Measurements from ENCODE around the gene KRTAP4-3. TPM values are rescaled to one million over a fixed set of nuclear protein-coding genes. Genes with fewer than 3 reads are reported as not detected.
"Not testable (repeated sequence)": the region's sequence is repeated elsewhere in the genome, so short reads cannot be mapped to it uniquely, and the experiment has no call there.

KRTAP4-3 gene
- total RNA-seq, 2 donors from 2014 or later, result not detected

DNA sequence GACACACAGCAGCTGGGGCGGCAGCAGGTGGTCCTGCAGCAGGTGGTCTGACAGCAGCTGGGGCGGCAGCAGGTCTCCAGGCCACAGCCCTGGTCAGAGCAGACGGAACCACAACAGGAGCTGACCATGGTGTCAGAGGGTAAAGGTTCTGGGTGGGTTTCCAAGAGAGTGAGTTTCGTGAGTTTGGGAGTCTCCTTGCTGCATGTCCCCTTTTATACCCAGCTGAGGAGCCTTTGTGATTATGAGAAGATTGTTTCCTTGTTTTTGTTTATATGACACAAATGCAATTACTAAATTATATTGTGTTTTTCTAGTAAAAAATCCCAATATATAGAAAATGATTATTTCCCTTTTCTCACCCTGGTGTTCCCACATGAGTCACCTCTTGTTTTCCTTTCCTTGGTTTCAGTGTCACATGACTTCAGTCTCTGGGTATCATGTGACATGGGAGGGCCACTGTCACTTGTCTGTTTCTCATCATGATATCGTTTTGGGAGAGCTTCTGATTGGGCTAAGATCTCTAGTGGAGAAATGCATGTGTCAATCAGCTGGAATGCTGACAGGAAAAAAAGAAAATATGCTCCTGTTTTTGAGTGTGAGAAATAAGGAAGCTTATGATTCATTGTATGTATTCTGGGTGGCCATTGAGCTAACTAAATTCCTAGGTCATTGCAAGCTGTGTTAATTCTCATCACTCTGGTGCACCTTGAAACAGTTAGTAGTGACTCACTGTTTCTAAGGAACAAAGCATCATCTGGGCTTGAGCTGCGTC, 27.5 kb downstream of the KRTAP4-3 start, which contains the start of gene KRTAP4-6:
Gene KRTAP4-6 (minus strand): TSS at position 185 of the 772 bp plus-strand sequence. CDS start 57 bp downstream, at position 128.
- intact Hi-C loops (cut with DNase I), result no loop called here
- no peak for DNase-seq (ENCODE audit: low spot score)
- WGBS, result 89% methylated on average over 6 of the region's 6 CpGs
- H3K4me1 ChIP-seq (replicated peaks), result no peaks in the 10 kb centered on the region
- no peak within 1 kb of the TSS for H3K4me3 ChIP-seq
- no peaks in the 10 kb centered on the region for H3K9me3 ChIP-seq
- no peak for TF ChIP-seq POLR2A (IDR thresholded peaks at IDR 0.05)
- TF ChIP-seq, protein P1, sequence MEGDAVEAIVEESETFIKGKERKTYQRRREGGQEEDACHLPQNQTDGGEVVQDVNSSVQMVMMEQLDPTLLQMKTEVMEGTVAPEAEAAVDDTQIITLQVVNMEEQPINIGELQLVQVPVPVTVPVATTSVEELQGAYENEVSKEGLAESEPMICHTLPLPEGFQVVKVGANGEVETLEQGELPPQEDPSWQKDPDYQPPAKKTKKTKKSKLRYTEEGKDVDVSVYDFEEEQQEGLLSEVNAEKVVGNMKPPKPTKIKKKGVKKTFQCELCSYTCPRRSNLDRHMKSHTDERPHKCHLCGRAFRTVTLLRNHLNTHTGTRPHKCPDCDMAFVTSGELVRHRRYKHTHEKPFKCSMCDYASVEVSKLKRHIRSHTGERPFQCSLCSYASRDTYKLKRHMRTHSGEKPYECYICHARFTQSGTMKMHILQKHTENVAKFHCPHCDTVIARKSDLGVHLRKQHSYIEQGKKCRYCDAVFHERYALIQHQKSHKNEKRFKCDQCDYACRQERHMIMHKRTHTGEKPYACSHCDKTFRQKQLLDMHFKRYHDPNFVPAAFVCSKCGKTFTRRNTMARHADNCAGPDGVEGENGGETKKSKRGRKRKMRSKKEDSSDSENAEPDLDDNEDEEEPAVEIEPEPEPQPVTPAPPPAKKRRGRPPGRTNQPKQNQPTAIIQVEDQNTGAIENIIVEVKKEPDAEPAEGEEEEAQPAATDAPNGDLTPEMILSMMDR (IDR thresholded peaks at IDR 0.05), result no peak
- no peak for TF ChIP-seq POLR2AphosphoS5 (IDR thresholded peaks at IDR 0.05)
- no peaks in the 10 kb centered on the region for H3K27me3 ChIP-seq (replicated peaks; ENCODE audit: insufficient read depth)
- H3K27ac ChIP-seq, result no peak within 1 kb of the TSS
- H3K36me3 ChIP-seq, result no peaks in the 10 kb centered on the region

DNA sequence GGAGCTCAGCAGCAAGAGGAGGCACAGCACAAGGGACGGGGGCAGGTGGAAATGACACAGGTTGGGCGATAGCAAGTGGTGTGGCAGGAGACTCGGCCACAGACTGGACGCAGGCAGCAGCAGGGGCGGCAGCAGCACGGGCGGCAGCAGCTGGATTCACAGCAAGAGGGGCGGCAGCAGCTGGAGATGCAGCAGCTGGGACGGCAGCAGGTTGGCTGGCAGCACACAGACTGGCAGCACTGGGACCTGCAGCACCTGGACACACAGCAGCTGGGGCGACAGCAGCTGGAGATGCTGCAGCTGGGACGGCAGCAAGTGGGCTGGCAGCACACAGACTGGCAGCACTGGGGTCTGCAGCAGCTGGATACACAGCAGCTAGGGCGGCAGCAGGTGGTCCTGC, 28.2 kb downstream of the KRTAP4-3 start:
- H3K4me3 ChIP-seq; intact Hi-C loops (cut with DNase I); H3K27ac ChIP-seq; H3K27me3 ChIP-seq (replicated peaks; ENCODE audit: insufficient read depth); H3K36me3 ChIP-seq; H3K4me1 ChIP-seq (replicated peaks); DNase-seq (ENCODE audit: low spot score); H3K9me3 ChIP-seq: not testable (repeated sequence)
- 87% methylated on average over 12 of the region's 12 CpGs for WGBS

DNA sequence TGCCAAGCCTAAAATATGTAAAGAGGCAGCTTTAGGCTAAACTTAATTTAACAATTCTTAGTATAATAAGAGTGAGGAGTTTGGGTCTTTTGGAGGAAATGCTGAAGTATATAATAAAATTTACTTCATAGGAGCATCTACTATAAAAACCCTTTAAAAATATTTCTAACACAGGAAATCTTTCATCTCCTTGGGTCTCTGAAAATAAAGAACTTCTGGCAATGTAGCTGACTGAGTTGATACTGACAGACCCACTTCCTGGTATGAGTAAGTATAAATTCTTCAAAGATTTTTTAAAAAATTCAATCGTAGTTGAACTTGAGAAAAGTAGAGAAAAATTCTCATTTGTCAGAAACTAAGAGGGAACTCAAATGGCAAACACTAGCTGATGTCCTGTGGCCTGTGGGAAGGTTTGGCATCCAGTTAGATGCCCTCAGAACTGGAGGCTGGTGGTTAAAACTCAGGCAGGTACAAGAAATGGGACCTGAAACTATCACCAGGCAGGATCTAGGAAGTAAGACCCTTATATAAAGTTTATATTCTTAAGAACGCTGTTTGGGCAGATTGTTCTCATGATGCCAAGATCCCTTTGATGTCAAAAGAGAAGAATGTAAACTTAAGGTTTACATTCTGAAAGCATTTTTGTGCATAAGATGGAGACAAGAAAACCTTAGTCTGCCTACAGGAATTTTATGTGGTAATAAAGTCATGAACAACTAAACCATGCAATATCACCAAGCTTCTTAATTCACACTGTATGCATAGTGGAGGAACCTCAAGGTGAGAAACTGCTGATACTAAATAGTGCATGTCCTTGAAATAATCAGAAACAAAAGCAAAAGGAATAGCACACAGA, 33.9 kb downstream of the KRTAP4-3 start:
- DNase-seq (ENCODE audit: low spot score), result no peak
- Histone ChIP-seq H3K4me3 (no peak overlapping the region), H3K36me3 (no peaks in the 10 kb centered on the region), H3K27me3 (replicated peaks; ENCODE audit: insufficient read depth) (no peaks in the 10 kb centered on the region), H3K4me1 (replicated peaks) (no peaks in the 10 kb centered on the region), H3K9me3 (no peaks in the 10 kb centered on the region), H3K27ac (no peak overlapping the region)
- intact Hi-C loops (cut with DNase I), result no loop called here
- TF ChIP-seq POLR2A (IDR thresholded peaks at IDR 0.05) (no peak), POLR2AphosphoS5 (IDR thresholded peaks at IDR 0.05) (no peak)
- TF ChIP-seq, protein P1 (IDR thresholded peaks at IDR 0.05), result no peak
- WGBS, result 30% methylated on average over 2 of the region's 2 CpGs

DNA sequence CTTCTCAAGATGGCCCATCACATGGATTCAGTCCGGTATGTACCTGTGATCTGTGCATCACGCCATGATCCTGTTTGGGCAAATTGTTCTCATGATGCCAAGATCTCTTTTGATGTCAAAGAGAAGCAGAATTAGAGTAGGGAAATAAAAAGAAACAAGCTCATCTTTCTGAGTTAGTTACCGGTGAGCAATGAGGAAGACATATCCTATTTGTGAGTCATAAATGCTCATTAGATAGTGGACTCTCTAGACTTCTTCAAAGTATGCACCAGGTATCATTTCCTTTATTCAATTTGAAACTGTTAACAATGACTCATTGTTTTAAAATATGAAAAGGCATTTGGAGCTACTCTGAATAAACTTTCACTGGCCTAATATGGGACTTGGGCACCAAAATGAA, 36.0 kb downstream of the KRTAP4-3 start:
- H3K9me3 ChIP-seq, result no peaks in the 10 kb centered on the region
- 83% methylated on average over 3 of the region's 3 CpGs for WGBS
- no peaks in the 10 kb centered on the region for H3K27me3 ChIP-seq (replicated peaks; ENCODE audit: insufficient read depth)
- H3K27ac ChIP-seq, result no peak overlapping the region
- TF ChIP-seq, protein P1 (IDR thresholded peaks at IDR 0.05), result no peak
- DNase-seq (ENCODE audit: low spot score), result no peak
- intact Hi-C loops (cut with DNase I), result no loop called here
- H3K4me3 ChIP-seq, result no peak overlapping the region
- no peaks in the 10 kb centered on the region for H3K36me3 ChIP-seq
- H3K4me1 ChIP-seq (replicated peaks), result no peaks in the 10 kb centered on the region

DNA sequence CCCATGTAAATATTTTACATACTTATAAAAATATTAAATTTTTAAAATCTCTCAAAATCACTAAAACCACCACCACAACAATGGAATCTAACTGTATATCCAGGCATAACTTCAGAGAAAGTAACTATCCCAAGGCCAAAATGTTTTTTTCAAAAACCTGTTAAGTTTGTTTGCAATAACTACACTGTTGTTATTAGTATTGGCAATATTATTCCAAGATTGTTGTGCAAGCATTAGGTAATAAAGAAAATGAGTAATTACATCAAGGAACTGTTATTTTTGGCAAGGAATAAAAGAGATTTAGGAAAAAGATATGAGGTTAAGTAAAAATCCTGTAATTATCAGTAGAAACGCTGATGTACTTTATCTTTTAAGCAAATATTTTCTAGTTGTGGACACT, 40.6 kb downstream of the KRTAP4-3 start:
- Histone ChIP-seq H3K27me3 (replicated peaks; ENCODE audit: insufficient read depth) (no peaks in the 10 kb centered on the region), H3K9me3 (no peaks in the 10 kb centered on the region), H3K36me3 (no peaks in the 10 kb centered on the region), H3K27ac (no peak overlapping the region), H3K4me3 (no peak overlapping the region), H3K4me1 (replicated peaks) (no peaks in the 10 kb centered on the region)
- no peak for DNase-seq (ENCODE audit: low spot score)
- intact Hi-C loops (cut with DNase I), result no loop called here
- TF ChIP-seq POLR2A (IDR thresholded peaks at IDR 0.05) (no peak), POLR2AphosphoS5 (IDR thresholded peaks at IDR 0.05) (no peak)
- TF ChIP-seq, protein P1 (IDR thresholded peaks at IDR 0.05), result no peak
- 43% methylated on average over 1 of the region's 1 CpG for WGBS
